AG09309 (cell line): Measurements from ENCODE around the gene IGSF3.

ENCODE experiments used
- DNase-seq: peaks from one replicate; pipeline ENCODE4 v3.0.0-alpha.2; 2010; ENCODE audit warnings: low read depth
- H3K4me3 ChIP-seq: 2 replicates; pipeline ENCODE4 v1.5.1; 2011; ENCODE audit warnings: mild to moderate bottlenecking, low read depth, low read length, moderate library complexity; ENCODE audit not compliant: control insufficient read depth
- TF ChIP-seq, protein P1 (sequence below): IDR thresholded peaks from 2 replicates; pipeline ENCODE4 v1.5.1; 2011; ENCODE audit warnings: mild to moderate bottlenecking, low read depth, low read length, inconsistent platforms; ENCODE audit not compliant: insufficient read depth, control insufficient read depth; ENCODE audit errors: missing control alignments

IGSF3 gene

DNA sequence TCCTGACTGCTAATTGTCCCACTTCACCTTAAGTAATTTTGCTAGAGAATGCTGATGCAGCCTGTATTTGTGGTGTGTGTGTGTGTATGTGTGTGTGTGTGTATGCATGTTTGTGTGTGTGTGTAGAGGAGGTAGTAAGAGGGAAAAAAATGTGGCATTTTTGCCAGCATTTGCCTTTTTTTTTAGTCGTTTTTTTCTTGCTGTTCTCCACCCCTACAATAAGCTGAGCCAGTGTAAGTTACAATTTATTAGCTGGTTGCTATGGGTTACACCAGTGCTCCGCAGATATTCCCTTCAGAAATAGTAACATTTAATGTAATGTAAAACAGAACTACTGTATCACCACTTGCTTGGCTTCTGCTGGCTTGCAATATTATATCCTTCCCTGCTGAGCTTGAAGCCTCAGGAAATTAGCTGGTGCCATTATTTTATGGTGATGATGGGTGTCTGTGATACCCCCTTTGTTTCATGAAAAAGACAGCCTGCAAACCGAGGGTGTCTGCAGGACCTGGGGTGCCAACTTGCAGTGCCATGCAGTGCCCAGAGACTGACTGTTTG, 23.4 kb upstream of the IGSF3 start:
- no peak for DNase-seq
- H3K4me3 ChIP-seq: no peak overlapping the region
- TF ChIP-seq, protein P1, sequence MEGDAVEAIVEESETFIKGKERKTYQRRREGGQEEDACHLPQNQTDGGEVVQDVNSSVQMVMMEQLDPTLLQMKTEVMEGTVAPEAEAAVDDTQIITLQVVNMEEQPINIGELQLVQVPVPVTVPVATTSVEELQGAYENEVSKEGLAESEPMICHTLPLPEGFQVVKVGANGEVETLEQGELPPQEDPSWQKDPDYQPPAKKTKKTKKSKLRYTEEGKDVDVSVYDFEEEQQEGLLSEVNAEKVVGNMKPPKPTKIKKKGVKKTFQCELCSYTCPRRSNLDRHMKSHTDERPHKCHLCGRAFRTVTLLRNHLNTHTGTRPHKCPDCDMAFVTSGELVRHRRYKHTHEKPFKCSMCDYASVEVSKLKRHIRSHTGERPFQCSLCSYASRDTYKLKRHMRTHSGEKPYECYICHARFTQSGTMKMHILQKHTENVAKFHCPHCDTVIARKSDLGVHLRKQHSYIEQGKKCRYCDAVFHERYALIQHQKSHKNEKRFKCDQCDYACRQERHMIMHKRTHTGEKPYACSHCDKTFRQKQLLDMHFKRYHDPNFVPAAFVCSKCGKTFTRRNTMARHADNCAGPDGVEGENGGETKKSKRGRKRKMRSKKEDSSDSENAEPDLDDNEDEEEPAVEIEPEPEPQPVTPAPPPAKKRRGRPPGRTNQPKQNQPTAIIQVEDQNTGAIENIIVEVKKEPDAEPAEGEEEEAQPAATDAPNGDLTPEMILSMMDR: no peak

- TF ChIP-seq, protein P1: no peak
- no peak overlapping the region for H3K4me3 ChIP-seq
- DNase-seq: no peak
Observed at GRCh38 chr1:116690396-116690848, 22.9 kb upstream of the IGSF3 start.

DNA sequence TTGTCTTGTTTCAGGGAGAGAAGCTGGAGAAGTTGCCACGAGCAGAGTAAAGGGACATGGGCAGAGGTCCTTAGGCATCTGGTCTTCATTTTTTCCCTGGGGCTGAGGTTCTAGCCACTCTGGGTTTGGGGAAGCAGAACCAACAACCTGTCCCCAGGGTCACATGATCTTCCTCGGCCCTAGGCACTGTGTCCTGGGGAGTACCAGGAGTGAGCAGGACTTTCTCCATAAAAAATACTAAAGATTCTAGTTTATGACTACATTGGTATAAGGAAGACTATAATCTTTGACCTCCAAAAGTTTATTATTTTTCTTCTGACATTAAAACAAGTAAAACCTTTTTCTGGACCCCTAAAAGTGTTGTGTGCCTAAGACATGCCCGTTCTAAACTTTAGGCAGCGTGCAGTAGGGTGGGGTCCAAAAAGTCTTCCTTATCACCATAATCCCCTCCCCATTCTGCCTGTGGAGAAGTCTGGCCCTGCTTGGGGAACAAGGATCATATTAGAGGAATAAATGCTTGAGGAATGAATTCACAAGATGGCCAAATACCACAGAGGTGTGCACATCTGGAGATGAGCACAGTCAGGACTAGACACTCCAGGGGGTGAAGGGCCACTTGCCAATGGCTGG, 19.3 kb upstream of the IGSF3 start:
- H3K4me3 ChIP-seq: no peak overlapping the region
- TF ChIP-seq, protein P1: no peak
- DNase-seq: no peak

GRCh38 chr1:116686175-116686574, 18.6 kb upstream of the IGSF3 start:
- TF ChIP-seq, protein P1: no peak
- DNase-seq: no peak
- H3K4me3 ChIP-seq: no peak overlapping the region

GRCh38 chr1:116684575-116684974, 17.0 kb upstream of the IGSF3 start:
- H3K4me3 ChIP-seq: no peak overlapping the region
- TF ChIP-seq, protein P1: no peak
- DNase-seq: no peak

DNA sequence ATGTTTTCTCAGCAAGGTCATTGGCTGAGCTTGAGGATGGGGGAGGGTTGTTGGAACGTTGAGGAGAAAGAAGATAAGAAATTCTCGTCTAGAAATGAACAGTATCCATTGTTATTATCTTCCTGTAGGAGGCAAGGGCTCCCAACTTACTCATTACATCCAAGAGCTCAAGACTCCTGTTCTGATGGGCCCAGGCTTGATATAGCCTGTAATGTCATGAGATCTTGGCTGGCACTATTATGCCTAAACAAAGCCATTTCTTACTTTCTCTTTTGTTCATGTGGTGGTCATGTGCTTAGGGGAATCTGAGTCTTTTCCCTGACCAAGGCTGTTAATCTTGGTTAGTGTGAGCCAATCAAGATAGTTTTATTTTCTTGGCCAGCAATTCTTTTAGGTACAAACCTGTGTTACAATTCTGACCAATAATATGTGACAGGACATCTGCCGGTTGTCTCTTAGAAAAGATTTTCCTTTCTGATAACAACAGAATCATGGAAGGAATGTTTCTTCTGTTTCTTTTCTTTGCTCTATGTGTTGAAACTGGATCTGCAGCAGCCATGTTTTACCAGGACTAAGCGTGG, 15.2 kb upstream of the IGSF3 start:
- TF ChIP-seq, protein P1: no peak
- DNase-seq: no peak
- no peak overlapping the region for H3K4me3 ChIP-seq
